Suppressor macrophage treated with lipopolysaccharide for 4 hours (primary cell): ENCODE measurements around the gene PTMS.

ENCODE experiments used
- DNase-seq: peaks from one replicate; pipeline ENCODE4 v3.0.0-alpha.2; 2020

PTMS gene

DNA sequence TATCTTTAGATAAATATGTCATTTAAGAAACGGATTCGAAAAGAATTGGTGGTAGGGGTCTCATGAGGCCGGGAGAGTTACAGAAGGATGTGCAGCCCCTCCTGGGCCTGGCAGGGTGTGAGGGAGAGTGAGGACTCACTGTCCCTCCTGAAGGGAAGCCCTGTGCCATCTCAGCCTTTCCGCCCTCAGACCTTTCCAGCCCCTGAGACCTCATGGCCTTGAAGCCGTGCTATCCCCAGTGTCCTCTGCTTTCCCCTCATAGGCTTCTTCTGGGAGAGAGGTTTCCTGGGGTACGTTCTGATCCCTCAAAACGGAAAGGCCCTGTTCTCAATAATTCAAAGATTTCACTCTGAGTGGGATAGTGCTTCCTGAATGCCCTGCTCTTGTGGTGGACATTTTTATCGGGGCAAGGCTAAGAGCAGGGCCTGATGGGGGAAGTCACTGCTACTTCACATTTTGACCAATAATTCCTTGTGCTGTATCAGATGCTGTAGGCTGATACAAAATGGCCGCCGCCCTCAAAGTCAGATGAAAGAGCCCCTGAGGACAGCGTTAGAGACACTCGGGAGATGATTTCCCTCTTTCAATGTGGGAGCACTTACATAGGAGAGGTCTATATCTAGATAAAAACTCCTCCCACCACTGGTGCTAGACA, 24.5 kb downstream of the PTMS start:
- DNase-seq = peak; percentile 21

DNA sequence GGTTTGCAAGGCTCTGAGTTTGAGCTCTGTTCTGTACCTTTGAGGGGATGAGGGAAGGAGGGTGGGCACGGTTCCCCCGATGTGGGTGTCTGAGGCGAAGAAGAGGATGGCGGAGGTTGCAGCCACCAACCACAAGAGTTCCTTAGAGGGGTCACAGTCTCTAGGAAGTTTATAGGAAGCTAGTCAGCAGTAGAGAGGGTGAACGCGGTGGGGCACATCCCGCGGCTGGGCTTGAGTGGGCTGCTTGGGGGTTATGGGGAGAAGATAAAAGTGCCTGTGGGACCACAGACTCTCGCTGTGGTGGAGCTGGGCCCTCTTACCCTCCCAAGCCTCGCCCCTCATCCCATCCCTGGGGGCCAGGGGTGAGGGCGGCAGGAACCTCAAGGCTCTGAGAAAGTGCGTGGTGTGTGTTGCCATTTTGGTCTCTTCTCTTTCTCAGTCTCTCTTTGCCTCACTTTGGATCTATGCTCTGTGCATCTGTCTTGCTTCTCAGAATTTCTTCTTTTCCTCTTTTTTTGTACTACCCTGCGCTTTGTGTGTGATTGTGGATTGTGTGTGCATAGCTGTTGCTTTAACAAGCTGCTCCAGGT, 25.9 kb downstream of the PTMS start:
- DNase-seq = no peak

DNA sequence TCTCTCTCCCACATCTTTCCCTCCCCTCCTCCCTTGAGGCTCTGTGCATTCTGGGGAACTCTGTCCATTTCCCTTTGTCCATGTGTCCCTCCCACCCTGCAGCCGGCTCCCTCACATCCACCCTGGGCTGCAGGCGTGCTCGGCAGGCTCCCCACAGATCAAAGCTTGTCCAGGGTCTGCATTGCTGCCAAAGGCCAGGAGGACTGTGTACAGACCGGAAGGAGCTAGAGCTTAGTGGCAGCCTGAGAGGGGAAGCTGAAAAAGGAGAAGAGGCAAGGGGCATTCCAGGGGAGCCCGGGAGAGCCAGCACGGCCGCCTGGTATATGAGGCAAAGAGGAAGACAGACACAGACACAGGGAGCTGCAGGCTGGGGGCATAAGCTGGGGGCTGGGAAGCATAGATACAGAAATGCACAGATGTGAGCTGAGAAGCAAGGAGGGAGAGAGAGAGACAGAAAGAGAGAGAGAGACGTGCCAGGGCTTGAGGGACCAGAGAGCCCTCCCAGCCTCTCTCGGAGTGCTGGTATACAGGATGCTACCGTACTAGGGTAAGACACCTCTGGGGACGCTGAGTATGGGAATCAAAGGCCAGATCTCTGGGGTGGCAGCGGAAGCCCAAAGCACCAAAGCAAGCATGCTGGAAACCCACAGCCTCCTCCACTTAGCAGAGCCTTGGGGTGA, 26.5 kb downstream of the PTMS start:
- DNase-seq = peak; percentile 87

DNA sequence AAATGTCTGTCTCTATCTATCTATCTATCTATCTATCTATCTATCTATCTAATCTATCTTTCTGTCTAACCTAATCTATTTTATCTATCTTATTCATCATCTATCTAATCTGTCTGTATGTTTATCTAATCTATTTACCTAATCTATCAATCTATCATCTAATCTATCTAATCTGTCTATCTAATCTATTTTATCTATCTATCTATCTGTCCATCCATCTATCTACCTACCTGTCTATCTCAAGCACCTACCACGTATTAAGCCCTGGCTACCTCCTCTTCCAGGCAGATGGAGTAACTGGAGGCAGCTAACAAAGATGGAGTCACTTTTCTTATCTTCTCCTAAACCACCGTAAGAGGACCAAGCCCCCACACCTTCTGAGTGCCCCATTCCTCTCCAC, 28.9 kb downstream of the PTMS start:
- no peak for DNase-seq

DNA sequence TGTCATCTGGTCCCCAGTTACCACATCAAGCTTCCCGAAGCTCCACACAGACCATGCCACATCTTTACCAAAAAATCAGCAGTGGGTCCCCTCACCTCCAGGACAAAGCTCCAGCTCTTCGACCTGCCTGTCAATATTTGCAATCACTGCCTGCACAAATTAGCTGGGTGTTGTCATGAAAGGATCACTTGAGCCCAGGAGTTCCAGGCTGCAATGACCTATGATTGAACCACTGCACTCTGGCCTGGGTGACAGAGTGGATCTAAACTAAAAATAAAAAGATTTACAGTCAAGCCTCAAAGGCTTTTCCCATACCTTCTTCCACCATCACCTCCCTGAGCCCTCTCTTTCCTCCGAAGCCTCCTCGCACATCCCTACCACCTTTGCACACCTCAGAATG, 30.4 kb downstream of the PTMS start:
- DNase-seq = no peak

DNA sequence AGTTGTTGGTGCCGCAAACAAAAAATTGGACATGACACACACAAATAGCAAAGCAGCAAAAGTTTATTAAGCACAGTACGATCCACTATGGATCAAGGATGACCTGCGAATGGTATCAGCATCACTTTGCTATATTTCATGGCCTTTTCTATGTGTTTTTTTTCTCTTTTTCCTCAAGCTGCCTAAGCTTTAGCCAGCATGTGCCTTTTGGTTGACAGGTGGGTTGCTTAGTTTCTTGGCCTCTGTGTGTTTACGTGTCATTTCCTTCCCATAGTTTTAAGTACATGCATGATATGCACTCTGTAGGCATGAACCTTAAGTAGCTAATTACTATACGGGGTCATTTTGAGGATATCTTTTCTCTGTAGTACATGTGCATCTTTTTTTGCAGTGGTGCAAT, 33.0 kb downstream of the PTMS start:
- no peak for DNase-seq

DNA sequence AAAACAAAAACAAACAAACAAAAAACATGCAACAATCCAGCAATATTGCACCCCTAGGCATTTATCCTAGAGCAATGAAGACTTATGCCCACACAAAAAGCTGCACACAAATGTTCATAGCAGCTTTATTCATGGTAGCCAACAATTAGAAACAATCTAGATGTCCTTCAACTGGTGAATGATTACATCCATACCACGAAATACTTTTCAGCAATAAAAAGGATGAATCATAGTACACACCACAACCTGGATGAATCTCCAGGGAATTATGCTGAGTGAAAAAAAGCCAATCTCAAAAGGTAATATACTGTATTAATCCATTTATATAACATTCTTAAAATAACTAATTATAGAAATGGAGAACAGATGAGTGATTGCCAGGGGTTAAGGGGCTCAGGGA, 41.0 kb downstream of the PTMS start:
- no peak for DNase-seq

DNA sequence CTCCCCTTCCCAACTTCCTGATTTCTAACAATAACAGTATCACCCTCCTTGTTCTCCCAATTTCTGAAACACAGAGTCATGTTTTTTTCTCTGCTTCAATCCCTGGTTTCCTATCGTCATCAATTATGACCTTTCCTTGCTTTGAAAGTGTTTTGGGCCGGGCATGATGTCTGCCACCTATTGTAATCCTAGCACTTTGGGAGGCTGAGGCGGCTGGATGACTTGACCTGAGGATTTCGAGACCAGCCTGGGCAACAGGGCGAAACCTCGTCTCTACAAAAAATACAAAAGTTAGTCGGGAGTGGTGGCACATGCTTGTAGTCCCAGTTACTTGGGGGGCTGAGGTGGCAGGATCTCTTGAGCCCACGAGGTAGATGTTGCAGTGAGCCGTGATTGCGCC, 42.9 kb downstream of the PTMS start:
- no peak for DNase-seq

DNA sequence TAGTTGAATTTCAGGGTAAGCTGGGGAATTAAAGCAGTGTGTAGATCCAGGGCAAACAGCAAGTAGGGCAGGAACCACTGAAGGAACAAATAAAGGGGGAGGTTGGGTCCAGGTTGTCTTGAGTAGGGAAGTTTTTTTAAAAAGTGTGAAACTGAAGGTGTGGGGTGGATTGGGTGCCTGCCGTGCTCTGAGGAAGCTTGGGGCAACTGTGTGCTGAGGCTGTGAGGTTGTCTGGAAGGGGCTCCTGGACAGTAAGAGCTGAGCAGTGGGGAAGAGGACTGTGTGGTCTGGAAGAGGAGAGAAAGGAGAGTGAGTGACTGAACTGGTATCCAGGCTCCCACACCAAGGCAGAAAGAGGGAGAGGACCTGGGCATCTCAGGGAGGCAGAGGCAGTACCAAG, 44.6 kb downstream of the PTMS start:
- no peak for DNase-seq

DNA sequence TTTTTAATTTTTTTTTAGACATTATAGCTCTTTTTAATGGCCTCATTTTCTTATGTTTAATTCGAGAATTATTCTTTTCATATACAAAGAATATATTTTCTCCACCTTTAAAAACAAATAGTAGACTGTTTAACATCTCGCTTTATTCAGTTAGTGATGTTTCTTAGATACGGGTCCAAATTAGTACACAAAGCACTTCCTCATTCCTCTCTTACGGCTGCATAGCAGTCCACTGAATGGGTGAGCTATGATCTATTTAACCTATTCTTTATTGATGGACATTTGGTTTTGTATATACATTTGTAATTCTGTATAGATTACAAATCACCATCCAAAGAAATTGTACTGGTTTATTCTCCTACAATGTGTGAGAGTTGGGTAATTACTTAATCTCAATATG, 47.2 kb downstream of the PTMS start:
- DNase-seq = no peak

DNA sequence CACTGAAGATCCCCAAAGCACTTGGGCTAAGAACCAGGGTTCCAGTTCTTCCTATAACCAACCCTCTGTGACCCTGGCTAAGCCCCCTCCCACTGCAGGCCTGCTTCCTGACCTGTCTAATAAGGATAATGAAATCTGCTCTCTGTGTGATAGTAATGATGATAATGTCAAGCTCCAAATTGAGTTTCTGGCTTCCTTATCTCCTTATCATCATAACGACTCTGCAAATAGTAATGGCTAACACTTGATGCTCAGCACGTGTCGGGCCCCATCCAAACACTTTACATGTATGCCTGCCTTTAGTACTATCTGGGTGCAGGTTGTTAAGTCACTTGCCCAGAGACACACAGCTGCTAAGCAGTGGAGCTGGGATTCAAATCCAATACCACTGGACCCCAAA, 50.4 kb downstream of the PTMS start:
- DNase-seq = no peak

DNA sequence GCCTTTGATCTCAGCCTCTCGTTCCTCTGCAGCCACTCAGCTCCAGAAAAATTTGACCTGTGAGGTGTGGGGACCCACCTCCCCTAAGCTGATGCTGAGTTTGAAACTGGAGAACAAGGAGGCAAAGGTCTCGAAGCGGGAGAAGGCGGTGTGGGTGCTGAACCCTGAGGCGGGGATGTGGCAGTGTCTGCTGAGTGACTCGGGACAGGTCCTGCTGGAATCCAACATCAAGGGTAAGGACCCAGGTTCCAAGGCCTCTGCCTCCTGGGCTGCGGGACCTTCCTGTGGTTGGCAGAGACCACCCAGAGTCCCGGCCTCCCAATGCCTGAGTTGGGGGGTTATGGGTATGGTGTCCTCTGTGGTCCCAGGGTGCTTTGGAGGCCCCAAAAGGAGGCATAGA, 50.9 kb downstream of the PTMS start:
- no peak for DNase-seq

DNA sequence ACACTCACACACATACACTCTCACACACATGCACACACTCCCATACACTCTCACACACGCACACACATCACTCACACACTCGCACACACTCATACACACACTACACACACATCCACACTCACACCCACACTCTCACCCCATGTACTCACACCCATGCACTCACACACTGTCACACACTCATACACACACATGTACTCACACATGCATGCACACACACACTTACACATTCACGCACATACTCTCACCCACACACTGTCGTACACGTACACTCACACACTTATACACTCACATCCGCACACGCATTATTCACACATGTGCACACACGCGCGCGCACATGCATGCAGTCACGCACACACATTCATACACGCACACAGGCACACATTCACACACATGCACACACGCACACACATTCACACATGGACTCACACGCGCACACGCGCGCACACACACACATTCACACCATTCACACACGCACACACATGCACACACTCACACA, 51.5 kb downstream of the PTMS start:
- no peak for DNase-seq

DNA sequence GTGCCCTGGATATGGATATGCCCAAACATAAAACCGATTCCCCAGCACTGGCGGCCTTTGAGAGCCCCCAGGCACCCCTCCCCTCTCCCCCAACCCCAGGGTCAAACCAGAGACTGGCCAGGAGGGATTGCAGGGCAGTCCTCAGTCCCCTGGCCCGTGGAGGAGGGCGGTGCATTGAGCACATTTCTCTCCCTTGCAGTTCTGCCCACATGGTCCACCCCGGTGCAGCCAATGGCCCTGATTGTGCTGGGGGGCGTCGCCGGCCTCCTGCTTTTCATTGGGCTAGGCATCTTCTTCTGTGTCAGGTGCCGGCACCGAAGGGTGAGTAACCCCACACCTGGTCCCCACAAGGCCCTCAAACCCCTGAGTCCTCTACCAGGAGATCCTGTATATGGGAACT, 52.1 kb downstream of the PTMS start:
- no peak for DNase-seq

DNA sequence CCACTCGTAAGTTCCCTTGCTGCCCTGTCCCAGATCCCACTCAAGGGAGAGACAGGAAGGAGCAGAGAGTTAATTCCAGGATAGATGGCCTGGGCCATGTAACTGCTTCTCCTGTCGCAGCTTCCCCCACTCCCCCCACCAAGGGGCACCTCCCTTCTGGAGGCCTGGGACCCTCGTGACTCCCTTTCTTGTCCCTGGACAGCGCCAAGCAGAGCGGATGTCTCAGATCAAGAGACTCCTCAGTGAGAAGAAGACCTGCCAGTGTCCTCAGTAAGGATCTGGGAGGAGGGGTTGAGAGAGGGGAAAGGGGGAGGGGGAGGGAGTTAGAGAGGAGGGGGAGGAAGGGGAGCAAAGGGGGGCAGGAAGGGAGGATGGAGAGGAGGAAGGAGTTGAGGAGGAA, 52.5 kb downstream of the PTMS start:
- DNase-seq = no peak

DNA sequence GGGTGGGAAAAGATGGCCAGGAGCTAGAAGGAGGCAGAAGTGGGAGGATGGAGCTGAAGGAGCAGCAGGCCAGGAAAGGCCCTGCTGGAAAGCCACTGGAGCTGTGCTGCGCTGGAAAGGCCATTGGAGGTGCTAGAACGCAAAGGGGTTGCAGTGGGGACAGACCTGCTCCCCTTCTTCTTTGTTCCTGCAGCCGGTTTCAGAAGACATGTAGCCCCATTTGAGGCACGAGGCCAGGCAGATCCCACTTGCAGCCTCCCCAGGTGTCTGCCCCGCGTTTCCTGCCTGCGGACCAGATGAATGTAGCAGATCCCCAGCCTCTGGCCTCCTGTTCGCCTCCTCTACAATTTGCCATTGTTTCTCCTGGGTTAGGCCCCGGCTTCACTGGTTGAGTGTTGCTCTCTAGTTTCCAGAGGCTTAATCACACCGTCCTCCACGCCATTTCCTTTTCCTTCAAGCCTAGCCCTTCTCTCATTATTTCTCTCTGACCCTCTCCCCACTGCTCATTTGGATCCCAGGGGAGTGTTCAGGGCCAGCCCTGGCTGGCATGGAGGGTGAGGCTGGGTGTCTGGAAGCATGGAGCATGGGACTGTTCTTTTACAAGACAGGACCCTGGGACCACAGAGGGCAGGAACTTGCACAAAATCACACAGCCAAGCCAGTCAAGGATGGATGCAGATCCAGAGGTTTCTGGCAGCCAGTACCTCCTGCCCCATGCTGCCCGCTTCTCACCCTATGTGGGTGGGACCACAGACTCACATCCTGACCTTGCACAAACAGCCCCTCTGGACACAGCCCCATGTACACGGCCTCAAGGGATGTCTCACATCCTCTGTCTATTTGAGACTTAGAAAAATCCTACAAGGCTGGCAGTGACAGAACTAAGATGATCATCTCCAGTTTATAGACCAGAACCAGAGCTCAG, 53.2 kb downstream of the PTMS start:
- no peak for DNase-seq

DNA sequence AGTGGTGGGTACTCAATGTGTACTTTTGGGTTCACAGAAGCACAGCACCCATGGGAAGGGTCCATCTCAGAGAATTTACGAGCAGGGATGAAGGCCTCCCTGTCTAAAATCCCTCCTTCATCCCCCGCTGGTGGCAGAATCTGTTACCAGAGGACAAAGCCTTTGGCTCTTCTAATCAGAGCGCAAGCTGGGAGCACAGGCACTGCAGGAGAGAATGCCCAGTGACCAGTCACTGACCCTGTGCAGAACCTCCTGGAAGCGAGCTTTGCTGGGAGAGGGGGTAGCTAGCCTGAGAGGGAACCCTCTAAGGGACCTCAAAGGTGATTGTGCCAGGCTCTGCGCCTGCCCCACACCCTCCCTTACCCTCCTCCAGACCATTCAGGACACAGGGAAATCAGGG, 54.0 kb downstream of the PTMS start:
- no peak for DNase-seq
